Measurements from ENCODE around the gene SPTSSB.

SPTSSB gene, protein sequence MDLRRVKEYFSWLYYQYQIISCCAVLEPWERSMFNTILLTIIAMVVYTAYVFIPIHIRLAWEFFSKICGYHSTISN

DNA sequence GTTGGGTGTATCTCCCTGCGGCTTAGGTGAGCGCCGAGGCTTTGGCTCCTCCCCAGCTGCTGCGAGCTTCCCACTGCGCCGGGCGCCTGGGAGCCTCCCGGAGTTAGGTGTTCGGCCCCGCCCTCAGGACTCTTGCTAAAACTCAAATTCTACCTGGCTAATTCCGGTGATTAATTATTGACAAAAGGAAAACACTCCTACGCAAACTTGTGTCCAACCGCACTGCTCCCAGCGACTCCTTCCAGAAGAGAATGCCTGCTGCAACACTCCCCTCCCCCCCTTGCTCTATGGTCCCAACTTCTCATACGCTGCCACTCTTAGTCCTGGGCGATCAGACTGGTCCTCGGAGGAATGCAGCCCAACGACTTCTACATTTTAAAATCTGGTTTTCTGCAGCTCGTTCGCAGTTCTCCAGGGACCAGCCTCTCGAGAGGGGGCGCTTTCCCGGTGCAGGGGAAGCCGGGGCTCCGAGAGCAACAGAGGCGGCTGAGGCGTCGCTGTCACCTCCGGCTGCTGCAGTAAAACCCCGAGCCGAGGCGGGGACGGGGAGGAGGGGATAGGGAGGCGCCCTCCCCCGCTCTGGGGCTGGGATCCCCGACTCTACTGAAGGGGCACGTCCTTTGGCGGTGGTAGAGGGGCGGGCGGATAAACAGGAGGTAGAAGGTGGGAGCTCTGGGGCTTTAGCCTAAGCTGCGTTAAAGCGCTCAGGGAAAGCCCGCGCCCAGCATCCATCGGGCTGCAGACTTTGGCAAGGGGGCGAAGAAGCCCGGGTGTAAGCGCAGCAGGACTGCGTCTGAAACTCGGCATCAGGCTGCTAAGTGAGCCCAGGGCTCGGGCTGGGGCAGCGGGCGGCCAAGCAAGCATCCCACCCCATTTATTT, at the start of gene SPTSSB:
Gene SPTSSB, minus strand, starts transcription at position 77 of the 880 bp plus-strand sequence. CDS start 25,194 bp downstream, outside the sequence.
- no peak for DNase-seq (ENCODE audit: low read depth)

GRCh38 chr3:161420746-161421145, 49.4 kb upstream of the SPTSSB start:
- DNase-seq (ENCODE audit: low read depth), result no peak

DNA sequence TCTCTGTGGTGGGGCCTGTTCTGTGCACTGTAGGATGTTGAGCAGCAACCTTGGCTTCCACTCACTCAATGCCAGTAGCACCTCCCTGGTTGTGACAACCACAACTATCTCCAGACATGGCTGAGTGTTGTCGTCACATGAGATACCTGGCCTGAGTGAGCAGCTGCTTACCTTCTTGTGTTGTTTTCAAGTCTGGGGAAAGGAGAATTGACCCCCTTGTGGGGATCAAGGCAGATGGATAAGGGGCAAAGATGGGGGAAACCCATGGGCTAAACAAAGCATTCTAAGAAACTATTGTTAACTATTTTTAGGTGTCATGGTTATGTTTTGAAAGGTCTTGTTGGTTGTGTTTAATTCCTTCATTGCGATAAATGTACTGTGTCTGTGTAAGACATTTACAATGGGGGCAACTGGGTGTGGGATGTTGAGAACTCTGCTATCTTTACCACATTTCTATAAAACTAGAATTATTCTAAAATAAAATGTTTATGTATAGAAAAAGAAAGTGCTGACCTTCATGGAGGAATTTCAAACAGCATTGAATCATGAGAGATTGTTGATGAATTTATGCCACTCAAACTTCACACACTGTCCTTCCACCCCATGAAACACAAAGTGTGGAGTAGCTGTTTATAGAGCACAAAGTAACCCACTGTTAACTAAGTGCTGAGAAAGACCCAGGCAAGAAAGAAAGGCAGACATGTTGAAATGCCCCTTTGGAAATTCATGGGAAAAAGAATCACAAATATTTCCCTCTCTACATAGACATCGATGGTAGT, 48.4 kb upstream of the SPTSSB start:
- DNase-seq (ENCODE audit: low read depth), result no peak

- DNase-seq (ENCODE audit: low read depth), result no peak
These were observed 44.4 kb upstream of the SPTSSB start for GRCh38 chr3:161415506-161416231.

- DNase-seq (ENCODE audit: low read depth), result no peak
These were observed 43.6 kb upstream of the SPTSSB start for GRCh38 chr3:161414907-161415306.

GRCh38 chr3:161413855-161414210, 42.5 kb upstream of the SPTSSB start:
- DNase-seq (ENCODE audit: low read depth), result no peak

- DNase-seq (ENCODE audit: low read depth), result no peak
These were observed 42.0 kb upstream of the SPTSSB start for GRCh38 chr3:161413127-161413854.

GRCh38 chr3:161412123-161412522, 40.8 kb upstream of the SPTSSB start:
- no peak for DNase-seq (ENCODE audit: low read depth)

DNA sequence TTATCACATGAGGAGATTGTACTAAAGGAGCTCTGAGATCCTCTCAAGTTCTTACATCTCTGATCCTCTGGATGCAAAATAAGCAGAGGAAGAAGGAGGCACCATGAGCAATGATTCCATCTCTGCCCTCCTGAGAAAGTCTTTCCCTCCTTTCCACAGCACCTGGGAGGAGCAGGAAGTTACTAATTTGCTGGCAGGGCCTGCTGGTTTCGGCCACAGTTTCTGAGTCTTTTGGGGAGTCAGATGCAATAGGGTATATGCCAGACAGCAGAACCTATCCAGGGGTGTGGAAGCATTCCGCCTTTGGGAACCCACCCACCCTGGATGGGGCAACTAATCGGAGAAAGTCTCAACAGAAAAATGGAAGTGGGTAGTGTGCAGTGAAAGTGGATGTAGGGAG, 38.5 kb upstream of the SPTSSB start:
- DNase-seq (ENCODE audit: low read depth), result no peak

DNA sequence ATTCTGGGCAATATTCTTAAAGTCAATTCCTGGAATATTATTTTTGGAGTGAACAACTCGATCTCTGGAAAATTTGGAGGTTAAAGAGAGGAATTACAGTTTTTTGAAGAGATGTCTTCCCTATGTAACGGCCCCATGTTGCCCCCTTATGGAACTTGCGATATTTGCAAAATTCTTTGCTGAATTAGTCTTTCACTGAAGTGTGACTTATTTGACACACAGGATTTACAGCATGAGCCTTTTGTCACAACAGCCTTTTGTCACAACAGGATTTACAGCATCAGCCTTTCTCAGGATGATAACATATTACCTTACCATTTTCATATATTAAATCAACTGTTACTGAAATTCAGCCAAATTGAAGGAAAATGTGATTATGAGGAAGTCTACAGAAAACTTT, 37.8 kb upstream of the SPTSSB start:
- DNase-seq (ENCODE audit: low read depth), result no peak

DNA sequence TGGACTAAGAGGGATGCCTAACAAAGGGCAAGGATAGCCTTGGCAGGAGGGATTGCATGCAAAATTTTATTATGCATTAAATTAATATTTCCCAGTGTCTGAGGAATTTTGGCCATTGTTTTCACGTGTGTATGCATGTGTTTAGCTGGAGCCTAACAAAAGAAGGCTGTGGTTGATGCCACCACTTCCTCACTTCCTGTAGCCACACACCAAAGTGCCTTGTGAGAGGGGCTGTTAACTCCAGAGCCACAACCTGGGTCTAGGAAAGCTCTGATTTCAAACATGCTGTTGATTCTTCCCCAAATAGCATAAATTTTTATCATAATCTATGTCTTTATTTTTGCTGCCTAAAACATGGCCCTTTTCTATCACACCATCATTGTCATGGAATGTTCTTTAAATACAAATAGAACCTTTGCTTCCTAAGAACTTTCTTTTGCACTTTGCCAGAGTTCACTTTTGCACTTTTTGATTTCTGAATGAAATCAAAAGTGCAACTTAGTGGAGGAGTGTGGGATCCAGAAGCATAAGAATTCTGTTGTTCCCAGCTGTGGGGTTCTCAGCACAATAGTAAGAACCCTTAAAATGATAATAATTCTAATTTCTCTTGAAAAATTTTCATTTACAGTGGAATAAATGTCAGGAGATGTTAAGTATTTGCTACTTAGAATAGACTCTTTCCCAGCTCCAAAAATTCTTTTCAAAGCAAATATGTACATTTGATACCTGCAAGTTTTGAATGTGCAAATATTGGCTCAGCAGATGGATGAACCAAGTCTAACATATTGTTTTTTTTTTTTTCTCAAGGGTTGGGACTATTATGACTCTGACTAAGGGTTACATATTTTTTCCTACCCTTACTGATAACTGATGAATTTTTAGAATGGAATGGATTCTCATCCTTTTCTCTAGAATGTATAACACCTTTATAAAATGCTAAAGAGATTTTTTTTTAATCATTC, 35.6 kb upstream of the SPTSSB start:
- no peak for DNase-seq (ENCODE audit: low read depth)

DNA sequence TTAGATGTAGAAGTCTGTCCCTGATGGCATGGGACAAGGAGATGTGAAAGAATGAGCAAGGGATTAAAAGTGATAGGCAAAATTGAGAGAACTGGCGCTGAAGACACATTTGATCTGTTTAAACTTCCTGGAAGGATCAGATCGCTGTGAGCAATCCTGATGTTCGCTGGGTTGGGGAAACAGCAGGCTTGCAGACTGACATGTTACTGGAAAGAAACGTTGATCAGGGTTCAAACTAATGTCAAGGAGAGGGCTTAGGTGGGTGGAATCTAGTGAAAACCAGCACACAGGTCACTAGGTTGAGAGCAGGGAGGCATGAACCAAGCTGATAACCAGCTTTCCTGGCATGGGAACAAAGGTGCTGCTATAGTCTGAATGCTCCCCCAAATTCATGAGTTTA, 34.5 kb upstream of the SPTSSB start:
- no peak for DNase-seq (ENCODE audit: low read depth)

GRCh38 chr3:161405087-161405486, 33.8 kb upstream of the SPTSSB start:
- DNase-seq (ENCODE audit: low read depth), result no peak

DNA sequence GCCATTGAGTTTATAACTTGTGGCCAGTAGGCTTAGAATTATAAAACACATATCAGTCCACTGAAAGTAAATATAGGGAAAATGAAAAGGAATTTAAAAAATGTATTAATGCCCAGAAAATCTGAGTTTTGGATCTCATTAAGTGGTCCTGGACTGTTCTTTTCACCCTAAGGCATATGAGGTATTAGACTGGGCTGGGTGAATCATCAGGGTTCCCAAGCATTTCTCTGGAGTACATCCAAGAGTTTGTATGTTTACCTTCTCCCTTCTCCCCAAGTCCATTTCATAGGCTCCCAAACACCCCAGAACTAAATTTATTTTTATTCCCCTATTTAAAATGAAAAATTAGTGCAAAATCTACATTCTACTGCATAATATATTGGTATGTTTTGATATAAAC, 31.9 kb upstream of the SPTSSB start:
- no peak for DNase-seq (ENCODE audit: low read depth)

DNA sequence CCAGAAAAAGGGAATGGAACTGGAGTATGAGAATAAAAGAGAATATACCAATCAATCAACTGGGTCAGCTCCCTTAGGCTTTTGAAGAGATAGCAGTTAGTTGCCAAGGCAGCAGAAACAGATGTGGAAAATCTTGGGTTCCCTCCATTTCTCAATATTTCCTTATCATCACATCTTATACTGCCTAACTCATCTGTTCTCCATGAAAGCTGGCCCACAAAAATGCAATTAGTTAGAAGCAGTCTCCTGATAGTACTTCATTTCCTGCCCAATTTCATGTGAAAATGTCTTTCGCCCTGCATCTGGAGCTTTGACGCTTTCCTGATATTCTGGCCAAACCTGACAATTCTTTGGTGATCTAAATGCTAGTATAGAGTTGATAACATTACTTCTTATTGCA, 30.1 kb upstream of the SPTSSB start:
- no peak for DNase-seq (ENCODE audit: low read depth)

DNA sequence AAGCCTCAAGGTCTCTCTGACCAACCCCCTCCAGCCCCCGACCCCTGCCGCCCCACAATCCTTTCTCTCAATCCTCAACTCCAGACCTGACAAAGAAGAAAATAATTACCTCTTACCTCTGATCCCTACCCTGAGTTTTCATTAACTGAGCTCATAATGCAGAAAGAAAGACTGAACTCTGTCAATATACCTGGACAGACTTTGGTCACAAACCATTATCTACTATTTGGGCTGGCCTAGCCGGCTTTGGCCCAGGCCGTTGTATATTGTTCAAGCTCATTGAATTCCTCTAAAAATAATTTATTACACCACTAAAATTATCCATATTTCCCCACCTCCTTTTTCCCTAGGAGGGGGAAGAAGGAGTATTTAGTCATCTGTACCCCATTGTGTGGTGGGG, 29.3 kb upstream of the SPTSSB start:
- no peak for DNase-seq (ENCODE audit: low read depth)

- DNase-seq (ENCODE audit: low read depth), result no peak
These were observed 24.0 kb upstream of the SPTSSB start for GRCh38 chr3:161395115-161396012.

DNA sequence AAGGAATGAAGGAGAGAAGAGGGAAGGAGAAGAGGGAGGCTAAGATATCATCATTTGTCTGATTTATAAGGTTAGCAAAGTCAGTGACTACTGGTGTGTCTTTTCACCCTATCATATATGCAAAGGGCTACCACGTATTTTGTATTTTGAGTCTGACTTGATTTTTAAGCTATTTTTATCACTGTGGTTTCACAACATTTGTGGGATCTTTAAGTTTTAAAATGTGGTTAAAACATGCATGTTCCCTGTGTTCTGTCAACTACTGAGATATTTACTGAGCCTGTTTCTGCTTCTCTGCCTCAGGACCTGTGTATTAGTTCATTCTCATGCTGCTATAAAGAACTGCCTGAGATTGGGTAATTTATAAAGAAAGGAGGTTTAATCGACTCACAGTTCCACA, 22.5 kb upstream of the SPTSSB start:
- no peak for DNase-seq (ENCODE audit: low read depth)

- no peak for DNase-seq (ENCODE audit: low read depth)
These were observed 22.0 kb upstream of the SPTSSB start for GRCh38 chr3:161393310-161393709.

- DNase-seq (ENCODE audit: low read depth), result no peak
These were observed 21.5 kb upstream of the SPTSSB start for GRCh38 chr3:161392853-161393252.

Measured in CMK (cell line).